Ascending aorta (tissue), 2 donors: ENCODE data around the gene LCLAT1. TPM values are rescaled to one million over a fixed set of nuclear protein-coding genes. Genes with fewer than 3 reads are reported as not detected.
A peak's percentile ranks its signal among the peaks of the same experiment; 100 is the strongest.

Source experiments
- DNase-seq, 2 donors: peaks; one replicate each; pipeline ENCODE4 v3.0.0-alpha.2; 2019; ENCODE audit warnings: low spot score in 2 of 2
- H3K27ac ChIP-seq, 2 donors: fragments of 200-600 bp; sonication (generic); one replicate each; pipeline ENCODE4 v1.5.1; 2016 to 2017; ENCODE audit warnings: mild to moderate bottlenecking in 1 of 2
- H3K27me3 ChIP-seq: fragments of 200-600 bp; sonication (generic); one replicate; pipeline ENCODE4 v1.5.1; 2017
- H3K36me3 ChIP-seq, 2 donors: fragments of 200-600 bp; sonication (generic); one replicate each; pipeline ENCODE4 v1.5.1; 2016
- H3K4me1 ChIP-seq, 2 donors: fragments of 200-600 bp; sonication (generic); one replicate each; pipeline ENCODE4 v1.5.1; 2016 to 2017; ENCODE audit warnings: mild to moderate bottlenecking in 1 of 2
- H3K4me3 ChIP-seq, 2 donors: fragments of 200-600 bp; sonication (generic); one replicate each; pipeline ENCODE4 v1.5.1; 2016 to 2017; ENCODE audit warnings: mild to moderate bottlenecking in 1 of 2
- H3K9me3 ChIP-seq, 2 donors: fragments of 200-600 bp; sonication (generic); one replicate each; pipeline ENCODE4 v1.5.1; 2016
- intact Hi-C: fragments of 100-400 bp; cut with DNase I; formaldehyde crosslinking; loops from one replicate; pipeline ENCODE4 v1.15.1; 2023
- total RNA-seq: library from RNA; depleted of rRNA; stranded (reverse); fragments of >200 nt; gene quantifications from one replicate; pipeline ENCODE4 v1.1.0, GENCODE V29; 2016
- TF ChIP-seq, protein P1 (sequence below), 3 experiments: fragments of 200-600 bp in 2 of 3; fragments of 450-650 bp in 1 of 3; sonication (generic) in 2 of 3; IDR thresholded peaks; one replicate each; pipeline ENCODE4 v1.5.1; 2016 to 2019; ENCODE audit warnings: antibody characterized with exemption in 3 of 3, mild to moderate bottlenecking in 1 of 3, moderate library complexity in 1 of 3

LCLAT1 gene
- total RNA-seq, 1 donor from 2014 or later = 9.8 TPM

DNA sequence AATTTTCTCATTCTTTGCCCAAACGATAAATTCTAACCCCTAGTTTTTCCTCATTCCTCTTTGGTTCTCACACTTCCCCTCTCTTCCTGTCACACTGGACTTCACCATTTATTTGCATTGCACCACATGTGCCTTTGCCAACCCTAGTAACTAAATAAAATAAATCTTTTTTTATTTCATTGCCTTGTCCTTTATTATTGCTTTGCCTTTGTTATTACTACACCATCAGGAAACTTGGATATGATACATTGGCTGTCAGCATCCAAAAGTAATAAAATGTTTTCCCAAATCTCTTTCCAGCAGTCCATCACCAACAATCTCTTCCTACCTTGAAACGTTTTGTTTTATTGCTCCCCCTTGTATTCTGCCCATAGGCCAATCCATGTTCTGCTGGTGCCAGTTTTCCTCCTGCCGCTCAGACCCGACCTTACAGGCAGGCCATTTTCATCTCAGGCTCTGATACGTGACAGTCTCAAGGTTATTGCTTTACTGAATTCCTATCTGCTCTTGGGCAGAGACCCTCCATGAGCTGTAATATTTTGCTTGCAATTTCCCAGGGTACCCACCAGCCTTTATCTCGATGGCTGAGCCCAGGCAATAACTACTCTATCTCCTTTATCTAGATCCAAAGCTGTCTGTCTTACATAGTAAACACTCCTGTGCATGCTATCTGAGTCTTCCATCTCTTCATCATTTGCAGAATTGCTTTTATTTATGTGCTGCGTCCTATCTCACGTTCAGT, 19.3 kb upstream of the LCLAT1 start:
- Histone ChIP-seq H3K9me3 (no peaks in the 10 kb centered on the region), H3K27ac (no peak overlapping the region), H3K27me3 (no peaks in the 10 kb centered on the region), H3K4me1 (peaks cover 3 to 7% of the 10 kb centered on the region in 2 donors), H3K36me3 (no peaks in the 10 kb centered on the region), H3K4me3 (no peak overlapping the region)
- intact Hi-C loops = no loop called here
- TF ChIP-seq, protein P1, sequence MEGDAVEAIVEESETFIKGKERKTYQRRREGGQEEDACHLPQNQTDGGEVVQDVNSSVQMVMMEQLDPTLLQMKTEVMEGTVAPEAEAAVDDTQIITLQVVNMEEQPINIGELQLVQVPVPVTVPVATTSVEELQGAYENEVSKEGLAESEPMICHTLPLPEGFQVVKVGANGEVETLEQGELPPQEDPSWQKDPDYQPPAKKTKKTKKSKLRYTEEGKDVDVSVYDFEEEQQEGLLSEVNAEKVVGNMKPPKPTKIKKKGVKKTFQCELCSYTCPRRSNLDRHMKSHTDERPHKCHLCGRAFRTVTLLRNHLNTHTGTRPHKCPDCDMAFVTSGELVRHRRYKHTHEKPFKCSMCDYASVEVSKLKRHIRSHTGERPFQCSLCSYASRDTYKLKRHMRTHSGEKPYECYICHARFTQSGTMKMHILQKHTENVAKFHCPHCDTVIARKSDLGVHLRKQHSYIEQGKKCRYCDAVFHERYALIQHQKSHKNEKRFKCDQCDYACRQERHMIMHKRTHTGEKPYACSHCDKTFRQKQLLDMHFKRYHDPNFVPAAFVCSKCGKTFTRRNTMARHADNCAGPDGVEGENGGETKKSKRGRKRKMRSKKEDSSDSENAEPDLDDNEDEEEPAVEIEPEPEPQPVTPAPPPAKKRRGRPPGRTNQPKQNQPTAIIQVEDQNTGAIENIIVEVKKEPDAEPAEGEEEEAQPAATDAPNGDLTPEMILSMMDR (IDR thresholded peaks at IDR 0.05) = no peak
- no peak for DNase-seq

DNA sequence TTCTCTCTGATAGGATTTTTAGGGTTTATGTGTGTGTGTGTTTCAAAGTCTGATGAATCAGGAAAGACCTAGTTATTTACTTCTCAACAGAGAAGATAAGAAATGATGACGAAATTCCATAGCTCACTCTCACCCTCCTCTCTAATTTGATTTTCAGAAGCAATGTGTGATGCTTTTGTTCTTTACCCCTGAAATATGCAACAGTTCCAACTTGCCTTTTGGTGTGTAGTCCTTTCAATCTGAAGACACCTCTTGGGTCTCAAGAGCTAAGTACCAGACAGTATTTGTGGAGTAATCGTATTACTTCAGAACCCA, 18.7 kb upstream of the LCLAT1 start:
- H3K9me3 ChIP-seq = no peaks in the 10 kb centered on the region
- H3K4me1 ChIP-seq = peaks cover 3 to 6% of the 10 kb centered on the region in 2 donors
- DNase-seq = no peak
- no peaks in the 10 kb centered on the region for H3K36me3 ChIP-seq
- TF ChIP-seq, protein P1 (IDR thresholded peaks at IDR 0.05) = no peak
- no peak overlapping the region for H3K4me3 ChIP-seq
- no peak overlapping the region for H3K27ac ChIP-seq
- intact Hi-C loops = no loop called here
- H3K27me3 ChIP-seq = no peaks in the 10 kb centered on the region

DNA sequence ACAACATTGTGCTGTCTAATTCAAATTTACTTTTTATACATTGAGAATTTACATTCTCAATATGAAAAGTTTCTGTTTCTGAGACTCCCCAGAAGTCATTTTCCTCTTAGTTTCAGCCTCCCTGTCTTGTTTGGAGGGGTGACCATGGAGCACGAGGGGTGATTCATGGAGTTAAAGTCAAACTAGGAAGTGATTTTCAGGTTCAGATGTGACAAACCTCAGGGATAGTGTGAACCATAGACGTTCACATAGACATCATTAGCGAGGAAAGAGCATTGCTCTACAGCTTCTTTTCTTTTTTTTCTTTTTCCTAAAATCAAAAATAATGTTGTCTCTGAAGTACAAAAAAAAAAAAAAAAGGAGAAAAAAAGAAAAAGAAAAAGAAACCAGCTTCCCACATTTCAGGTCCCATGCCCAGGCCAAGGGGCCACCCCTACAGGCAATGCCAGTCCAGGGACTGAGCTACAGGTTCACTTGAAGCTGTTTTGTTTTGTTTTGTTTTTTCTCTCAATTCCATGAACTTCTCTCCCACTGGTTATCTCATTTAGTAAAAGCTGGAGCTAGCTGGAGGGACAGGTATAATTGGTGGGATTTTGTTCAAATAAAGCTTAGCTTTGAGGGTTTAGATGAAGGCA, 18.1 kb upstream of the LCLAT1 start:
- no peak for DNase-seq
- Histone ChIP-seq H3K9me3 (no peaks in the 10 kb centered on the region), H3K36me3 (no peaks in the 10 kb centered on the region), H3K4me3 (no peak overlapping the region), H3K27ac (no peak overlapping the region), H3K4me1 (peaks cover 5 to 12% of the 10 kb centered on the region in 2 donors), H3K27me3 (no peaks in the 10 kb centered on the region)
- intact Hi-C loops = no loop called here
- TF ChIP-seq, protein P1 (IDR thresholded peaks at IDR 0.05) = no peak

DNA sequence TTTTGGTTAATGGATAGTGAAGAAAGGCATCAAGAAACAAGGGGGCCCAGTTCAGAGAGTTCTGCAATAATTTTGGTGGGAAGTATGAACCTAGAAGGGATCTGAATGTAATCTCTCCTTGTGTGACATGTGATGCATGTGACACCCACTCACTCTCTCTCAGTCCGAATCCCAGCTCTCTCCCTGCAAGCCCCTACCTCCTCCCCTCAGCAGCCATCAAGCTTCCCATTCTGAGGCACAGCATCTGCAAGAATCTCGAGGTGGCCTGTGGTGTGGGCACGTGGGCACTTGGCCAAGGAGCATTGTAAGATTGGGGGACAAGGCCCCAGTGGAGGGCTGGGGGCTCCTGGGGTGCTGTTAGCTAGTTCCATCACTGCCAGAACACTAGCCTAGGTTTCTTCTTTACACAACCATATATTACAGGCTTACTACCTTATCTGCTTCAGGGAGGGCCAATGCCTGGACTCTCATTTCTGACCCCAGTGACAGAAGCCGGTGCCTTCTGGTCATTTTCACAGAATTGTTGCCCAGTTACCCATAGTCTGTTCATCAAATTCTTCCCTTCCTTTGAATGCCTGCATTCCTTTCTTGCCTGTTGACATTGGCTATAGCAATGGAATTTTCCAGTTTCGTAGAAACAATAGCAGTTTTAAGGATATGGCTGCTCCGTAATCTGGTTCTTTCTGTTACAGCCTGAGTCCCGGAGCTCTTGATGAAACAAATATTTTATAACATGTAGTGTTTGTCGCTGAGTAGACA, 13.3 kb upstream of the LCLAT1 start:
- peaks cover 6 to 22% of the 10 kb centered on the region in 2 donors for H3K4me1 ChIP-seq
- TF ChIP-seq, protein P1 (IDR thresholded peaks at IDR 0.05) = no peak
- peak overlapping the region; percentile 75 to 81 for H3K27ac ChIP-seq
- H3K36me3 ChIP-seq = no peaks in the 10 kb centered on the region
- no peaks in the 10 kb centered on the region for H3K9me3 ChIP-seq
- no peak for DNase-seq
- intact Hi-C loops = loop anchor here (5.0 kb wide), 1 partner anchor 201 kb away; the partner anchor contains the start of gene LBH
- no peak overlapping the region for H3K4me3 ChIP-seq
- no peaks in the 10 kb centered on the region for H3K27me3 ChIP-seq

DNA sequence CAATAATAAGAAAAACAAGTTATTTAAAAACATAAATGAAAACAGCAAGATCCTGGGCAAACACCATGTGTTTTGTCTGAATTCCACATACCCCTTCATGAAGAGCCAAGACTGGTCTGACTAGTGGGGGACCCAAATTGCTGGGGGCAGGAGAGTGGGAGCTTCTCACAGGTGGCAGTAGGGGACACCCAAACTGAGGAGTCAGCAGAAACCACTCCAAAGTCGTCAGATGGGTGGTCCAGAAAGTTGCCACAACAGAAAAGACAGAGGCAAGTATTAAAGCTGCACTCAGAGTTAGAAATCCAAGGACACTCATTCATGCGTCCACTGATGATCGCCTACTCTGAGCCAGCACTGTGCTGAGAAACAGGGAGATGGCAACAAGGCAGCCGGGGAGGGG, 12.3 kb upstream of the LCLAT1 start:
- Histone ChIP-seq H3K36me3 (no peaks in the 10 kb centered on the region), H3K4me1 (peaks cover 6 to 22% of the 10 kb centered on the region in 2 donors), H3K27me3 (no peaks in the 10 kb centered on the region), H3K27ac (peak overlapping the region; percentile 1 to 81), H3K9me3 (no peaks in the 10 kb centered on the region), H3K4me3 (no peak overlapping the region)
- TF ChIP-seq, protein P1 (IDR thresholded peaks at IDR 0.05) = no peak
- intact Hi-C loops = loop anchor here (5.0 kb wide), 1 partner anchor 202 kb away; the partner anchor contains the start of gene LBH
- no peak for DNase-seq
